NCI-H2196 treated with DMSO at 0.1 percent for 48 hours (cell line): ENCODE results near the gene DACT2.
"Not testable (repeated sequence)": the region's sequence is repeated elsewhere in the genome, so short reads cannot be mapped to it uniquely, and the experiment has no call there.

ENCODE experiments used
- DNase-seq: peaks from one replicate; lab custom pipeline; 2025; ENCODE audit not compliant: unreplicated experiment; lab: John Stamatoyannopoulos, UW

The DACT2 gene

DNA sequence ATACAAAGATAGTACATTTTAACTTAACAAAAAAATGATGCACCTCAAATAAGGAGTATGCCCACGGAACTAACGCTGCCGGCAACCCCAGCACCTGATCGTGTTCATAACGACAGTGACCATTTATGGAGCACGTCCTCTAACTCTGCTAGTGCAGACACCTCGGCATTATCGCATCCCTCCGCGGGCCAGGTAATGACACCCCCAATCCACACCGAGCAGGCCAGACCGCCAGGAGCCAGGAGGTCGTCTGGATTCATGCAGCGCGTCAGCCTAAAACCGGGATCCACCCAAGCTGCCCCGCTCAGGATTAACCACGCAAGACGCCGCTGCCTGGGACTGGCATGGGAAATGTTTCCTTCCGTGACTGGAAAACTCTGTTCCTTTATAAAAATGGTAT, 34.1 kb downstream of the DACT2 start:
- no peak for DNase-seq

DNA sequence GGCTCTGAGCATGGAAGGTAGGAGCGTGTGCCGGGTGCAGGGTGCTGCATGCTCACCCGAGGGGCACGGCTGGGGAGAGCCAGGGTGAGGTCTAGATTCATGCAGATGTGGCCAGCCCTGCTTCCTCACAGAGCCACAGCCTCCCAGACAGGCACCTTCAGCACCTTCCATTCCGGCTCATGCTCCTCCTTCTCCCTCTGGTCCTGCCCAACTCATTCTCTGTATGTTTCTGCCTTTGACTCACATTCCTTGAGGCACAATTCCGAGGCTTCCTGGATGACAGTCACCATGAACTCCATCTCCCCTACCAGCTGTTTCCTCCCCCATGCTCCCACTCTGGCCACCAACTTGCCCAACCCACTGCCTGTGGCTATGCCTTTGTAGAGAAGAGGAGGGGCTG, 35.4 kb downstream of the DACT2 start:
- DNase-seq, result no peak

DNA sequence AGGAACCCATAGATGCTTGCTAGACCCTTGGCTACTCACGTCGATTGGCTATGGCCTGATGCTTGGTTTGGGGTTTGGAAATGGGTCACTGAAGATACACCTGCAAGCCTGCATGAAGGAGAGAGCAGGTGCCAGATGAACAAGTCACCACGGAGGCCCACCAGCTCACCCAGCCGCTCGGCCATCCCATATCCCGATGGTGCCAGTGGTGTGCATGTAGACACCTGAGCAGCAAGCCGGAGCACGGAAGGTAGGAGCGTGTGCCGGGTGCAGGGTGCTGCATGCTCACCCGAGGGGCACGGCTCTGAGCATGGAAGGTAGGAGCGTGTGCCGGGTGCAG, 35.9 kb downstream of the DACT2 start:
- no peak for DNase-seq

DNA sequence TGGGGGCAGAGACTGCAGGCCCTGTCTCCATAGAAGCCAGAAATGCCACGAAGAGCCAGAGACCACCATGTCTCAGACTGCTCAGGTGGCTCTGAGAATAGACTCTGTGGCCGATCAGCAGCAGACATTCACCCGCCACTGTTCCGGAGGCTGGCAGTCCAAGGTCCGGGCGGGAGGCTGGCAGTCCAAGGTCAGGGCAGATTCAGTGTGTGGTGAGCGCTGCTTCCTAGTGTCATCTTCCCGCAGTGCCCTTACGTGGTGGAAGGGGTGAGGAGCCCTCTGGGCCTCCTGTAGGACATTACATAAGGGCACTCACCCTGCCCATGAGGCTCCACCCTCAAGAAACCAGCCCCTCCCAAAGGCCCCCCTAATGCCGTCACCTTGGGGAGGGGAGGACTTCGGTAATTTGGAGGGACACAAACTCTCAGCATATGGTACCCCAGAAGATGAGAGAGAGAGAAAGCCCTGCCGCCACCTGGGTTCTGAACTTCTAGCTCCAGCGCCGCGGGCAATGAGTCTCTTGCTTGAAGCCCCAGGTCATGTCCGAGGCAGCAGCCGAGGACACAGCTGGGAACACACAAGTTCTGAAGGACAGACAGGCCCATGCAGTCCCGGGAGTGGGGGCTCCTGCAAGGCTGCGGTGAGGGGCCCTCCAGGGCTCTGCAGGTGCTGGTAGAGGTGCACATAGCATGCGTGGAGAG, 36.4 kb downstream of the DACT2 start:
- DNase-seq, result no peak

DNA sequence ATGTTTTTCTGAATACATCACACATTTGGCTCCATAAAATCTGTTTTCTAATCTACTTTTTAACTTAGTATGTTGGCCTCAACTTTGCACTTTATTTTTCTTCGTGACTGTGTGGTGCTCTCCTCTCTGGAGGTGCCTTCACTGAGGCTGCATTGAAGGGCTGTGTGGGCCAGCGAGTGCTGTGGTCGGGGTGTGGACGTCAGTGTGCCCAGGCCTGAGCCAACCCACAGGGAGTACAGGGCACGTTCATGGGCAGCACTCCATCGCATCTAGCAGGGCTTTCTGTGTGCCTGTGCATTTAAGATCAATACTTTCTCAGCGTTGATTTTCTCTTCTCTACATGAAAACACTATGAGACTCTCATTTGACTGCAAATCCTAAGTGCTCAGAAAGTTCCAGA, 37.8 kb downstream of the DACT2 start:
- no peak for DNase-seq

DNA sequence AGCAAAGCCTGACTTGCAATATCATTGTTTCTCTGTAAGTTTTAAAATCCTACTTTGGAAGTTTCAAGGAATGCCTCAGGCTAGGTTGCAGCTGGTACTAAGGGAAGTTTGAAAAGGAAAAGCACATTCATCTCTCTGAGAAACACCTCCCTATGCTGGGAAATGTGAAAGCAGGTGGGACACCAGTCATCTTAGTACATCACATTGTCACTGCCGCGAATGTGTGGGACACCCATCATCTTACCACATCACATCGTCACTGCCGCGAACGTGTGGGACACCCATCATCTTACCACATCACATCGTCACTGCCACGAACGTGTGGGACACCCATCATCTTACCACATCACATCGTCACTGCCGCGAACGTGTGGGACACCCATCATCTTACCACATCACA, 38.3 kb downstream of the DACT2 start:
- DNase-seq, result not testable (repeated sequence)

DNA sequence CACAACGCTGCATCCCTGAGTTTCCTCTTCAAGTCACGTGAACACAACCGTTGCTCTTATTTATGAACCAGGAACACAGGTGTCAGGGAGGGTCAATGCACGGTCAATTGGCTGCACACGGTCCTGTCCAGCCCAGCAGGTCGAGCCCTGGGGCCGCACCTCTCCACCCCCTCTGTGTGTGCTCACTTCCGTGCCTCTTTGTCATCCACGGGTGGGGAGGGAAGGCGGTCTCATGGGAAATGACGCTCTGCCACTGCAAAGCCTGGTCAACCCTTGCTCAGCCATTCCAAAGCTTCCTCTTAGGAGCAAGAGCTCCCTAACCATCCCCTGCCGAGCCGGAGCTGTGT, 38.7 kb downstream of the DACT2 start:
- DNase-seq, result no peak

DNA sequence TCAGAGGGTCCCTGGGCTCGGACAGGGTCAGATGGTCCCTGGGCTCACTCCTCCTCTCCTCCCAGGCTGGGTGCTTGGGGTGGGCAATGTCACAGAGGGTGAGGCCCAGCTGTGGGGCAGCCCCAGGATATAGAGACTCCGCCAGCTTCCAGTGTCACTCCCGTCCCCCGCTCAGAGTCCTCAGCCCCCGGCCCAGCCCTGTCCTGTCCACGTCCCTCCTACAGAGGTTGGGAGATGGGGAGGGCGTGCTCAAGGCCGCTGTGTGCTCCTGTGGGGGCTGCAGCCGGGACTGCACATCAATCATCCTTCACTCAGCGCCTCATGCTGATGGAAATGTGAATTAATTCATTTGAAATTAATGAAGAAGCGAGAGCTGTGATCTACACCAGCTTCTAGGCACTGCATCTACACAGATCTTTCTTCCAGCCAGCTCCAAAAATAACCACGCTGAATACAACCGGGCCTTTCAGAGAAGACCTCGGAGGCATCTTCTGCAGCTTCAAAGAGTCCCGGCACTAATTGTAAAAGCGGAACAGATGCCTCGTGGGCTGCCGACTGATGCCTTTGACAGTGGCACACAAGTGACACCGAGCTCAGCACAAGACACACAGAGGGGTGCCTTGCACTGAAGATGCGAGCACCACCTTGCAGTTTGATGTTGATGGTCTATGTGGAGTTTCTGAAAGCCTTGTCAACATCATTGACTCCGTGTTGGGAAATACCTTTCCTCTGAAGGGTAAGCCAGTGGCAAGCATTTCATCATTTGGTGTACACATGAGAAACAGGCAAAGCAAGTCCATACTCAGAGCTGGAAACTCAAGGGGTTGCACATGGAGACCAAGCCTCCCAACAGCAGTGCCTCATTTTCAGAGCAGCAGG, 39.3 kb downstream of the DACT2 start:
- no peak for DNase-seq

DNA sequence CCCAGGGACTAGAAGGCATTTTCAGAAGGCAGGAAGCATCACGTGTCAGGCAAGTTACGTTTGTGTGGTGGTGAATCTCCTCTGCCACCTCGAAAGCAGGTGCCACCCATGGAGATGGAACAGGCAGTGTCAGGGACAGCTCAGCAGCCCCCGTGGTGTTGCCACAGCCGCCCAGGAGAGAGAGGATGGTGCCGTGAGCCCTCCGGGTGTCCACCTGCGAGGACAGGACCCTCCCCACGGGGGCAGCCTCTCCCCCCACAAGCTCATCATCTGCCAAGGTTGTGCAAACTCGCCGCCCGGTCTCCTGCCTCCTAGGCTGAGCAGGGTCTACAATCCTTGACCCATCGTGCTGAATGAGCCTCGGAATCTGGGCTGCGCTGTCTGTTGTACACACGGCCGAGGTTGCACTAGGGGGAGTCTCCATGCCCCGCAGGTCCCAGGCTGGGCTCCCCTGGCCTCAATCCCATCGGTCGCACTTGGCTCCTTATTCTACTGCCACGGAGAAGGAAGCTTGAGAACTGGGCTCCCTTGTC, 40.1 kb downstream of the DACT2 start:
- DNase-seq, result no peak

DNA sequence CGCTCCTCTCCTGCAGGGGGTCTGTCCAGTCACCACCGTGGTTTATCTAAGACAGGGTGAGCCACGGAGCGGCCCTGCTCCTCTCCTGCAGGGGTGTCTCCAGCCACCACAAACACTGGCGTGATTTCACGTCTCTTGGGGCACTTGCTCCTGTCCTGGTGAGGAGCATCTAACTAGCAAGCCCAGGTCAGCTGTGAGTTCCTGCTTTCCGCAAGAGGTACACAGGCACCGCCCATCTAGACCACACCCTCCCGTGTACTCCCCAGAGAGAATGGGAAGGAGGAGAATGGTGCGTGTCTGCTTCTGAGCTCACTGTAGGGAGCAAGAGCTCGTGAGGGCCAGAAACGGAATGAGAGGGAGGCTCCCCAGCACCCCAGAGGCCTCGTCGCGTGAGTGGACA, 40.7 kb downstream of the DACT2 start:
- DNase-seq, result no peak

DNA sequence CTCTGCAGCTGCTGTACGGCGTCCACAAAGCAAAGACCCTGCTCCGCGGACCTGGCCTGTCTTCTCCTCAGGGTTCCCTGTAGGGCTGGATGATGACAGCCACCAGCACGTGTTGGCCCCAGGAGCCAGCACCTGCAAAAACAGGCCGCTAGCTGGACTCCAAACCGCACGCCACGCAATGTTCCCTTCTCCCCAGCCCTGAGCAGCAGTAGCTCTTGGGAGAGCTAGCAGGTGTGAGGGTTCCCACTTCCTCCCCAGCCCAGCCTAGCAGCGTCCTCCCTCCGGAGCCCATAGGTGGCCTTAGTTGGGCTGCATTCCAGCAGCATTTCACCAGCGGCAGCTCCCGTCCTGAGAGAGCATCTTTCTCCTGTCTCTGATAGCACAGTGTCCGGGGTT, 42.3 kb downstream of the DACT2 start:
- no peak for DNase-seq

DNA sequence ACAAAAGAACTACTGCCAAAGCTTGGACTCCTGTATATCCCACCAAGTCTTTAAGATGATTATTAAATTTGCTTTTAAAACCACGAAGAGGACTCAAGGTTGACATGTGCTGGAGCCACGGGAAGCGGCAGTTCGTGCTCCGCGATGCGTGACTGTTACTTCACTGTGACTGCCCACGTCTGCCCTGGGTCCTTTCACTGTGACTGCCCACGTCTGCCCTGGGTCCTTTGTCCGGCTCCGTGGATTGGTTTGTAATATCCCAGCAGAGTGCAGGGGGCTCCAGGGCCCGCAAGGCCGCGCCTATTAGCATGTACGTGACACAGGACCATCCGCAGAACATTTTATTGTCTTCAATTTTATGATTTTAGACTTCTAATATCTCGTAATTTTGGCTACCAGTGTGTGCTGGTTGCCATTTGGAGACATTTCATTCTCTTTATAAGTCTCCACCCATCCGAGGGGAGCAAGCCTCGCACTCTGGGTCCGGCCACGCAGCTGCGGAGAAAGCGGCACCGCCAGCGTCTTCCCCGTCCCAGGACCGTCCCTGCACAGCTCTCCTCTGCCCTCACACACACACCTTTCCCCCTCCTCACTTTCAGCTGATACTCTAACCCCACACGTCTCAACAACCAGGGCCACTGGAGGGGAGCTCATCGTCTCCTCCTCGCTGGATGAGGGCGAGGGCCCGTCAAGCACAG, 42.9 kb downstream of the DACT2 start:
- DNase-seq, result no peak

DNA sequence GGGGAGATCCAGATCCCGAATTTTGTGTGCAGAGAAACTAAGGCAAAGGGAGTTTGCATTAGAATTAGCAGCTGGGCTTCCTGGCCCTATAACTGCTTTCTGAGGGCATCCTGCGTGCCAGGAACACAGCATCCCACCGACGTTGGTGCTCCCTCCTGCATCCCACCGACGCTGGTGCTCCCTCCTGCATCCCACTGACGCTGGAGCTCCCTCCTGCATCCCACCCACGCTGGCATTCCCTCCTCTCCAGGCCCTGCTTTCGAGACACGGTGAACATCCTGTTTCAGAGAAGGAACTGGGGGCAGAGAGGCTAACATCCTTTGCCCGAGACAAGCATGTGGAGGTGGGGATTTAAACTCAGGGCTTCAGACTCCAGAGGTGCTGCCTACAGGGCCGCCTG, 44.4 kb downstream of the DACT2 start:
- no peak for DNase-seq

DNA sequence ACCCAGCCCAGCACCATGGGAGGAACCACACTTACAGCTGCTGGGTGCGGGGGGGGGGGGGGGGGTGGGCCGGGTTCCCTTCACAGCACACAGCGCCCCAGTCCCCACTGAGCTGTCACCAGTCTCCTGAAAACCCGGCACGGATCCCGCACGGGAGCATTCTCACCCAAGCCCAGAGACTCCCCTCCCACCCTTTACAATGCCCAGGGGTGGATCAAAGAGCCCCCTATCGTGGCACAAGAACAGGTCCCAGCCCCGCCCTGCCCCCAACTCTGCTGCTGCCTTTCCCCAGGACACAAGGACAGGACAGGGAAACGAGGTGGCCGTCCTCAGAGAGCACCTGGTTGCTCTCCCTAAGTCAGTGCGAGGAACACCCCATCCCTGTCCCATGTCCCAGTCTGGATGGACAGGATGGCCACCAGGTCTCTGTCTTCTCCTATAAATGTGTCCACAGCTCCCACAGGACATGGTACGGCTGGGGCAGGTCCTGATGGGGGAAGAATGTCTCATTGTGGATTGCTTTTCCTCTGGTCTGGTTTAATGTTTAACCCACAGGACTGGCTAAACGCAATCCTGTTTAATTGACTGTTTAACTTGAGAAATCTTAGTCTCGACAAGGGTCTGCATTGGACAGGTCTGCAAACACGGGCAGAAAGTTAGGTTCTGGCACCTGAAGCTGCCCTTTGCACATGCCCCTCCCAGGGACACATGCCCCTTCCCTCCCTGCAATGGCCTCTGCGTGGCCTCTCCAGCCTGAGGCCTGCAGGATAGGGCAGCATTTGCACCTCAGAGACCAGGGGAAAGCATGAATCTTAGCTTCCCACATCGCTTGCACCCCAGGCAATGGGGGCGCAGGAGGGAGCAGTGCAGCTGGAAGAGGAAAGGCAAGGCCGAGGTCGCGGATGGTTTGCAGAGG, 45.3 kb downstream of the DACT2 start:
- DNase-seq, result no peak

DNA sequence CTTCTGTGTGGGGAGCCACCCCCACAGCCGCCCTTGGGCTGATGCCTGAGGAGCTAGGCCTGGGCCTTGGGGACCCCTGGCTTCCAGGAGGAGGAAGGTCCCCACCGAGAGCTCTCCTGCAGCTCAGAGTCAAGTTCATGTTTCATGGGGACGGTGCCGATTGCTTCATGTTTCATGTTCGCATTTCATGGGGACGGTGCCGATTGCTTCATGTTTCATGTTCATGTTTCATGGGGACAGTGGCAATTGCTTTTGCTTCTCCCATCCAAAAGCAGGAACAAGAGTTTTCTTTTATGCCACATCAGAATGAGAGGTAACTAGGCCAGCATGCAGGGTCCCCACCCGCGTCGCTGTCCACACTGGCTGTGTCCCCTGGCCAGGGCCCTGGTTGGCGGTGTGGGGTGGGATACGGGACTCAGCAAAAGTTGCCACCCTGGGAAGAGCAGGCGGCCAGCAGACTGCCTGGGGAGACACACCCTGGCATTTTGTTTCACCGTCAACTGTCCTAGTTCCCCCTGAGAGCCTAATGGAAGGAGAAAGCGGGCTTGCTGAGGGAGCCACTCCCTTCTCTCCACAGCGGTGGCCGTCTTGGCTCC, 46.0 kb downstream of the DACT2 start:
- DNase-seq, result no peak

DNA sequence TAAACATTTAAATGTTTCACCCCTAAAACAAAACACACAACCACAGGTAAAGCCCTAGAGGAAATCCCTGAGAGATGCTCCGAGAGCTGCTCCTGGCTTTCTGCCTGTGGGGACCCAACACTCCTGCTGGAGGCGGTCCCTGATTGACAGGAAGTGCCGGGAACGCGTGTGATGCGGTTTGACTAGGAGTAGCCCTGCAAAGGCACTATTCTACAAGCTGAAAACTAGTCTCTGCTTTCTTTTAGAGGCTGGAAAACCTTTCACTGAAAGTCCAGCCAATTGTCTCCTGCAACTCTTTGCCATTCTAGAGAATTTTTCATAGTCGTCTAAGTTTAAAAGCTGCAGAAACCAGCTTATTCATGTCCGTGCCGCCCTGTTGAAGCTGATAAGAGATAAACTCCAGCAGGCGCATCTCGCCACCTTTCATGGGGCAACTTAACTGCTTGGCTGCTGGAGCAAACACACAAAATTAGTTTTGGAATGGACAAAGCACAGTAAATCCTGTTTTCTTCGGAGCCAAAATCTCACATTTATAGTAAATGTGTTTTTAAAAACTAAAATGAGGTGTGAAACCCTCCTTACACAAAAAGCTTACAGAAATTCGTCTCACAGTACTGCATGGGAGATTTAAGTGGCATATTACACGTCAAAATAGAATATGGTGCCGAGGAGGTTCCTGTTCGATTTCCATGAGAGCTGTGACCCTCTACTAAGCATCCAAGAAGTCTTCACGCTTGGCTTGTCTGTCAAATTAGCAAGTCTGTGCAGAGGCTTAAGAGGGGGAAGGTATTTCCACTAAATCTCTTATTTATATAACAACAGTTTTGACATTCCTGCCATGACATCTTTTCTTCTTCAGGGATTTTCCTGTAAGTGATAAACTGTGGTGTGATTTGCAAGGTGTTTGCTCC, 46.9 kb downstream of the DACT2 start:
- no peak for DNase-seq

DNA sequence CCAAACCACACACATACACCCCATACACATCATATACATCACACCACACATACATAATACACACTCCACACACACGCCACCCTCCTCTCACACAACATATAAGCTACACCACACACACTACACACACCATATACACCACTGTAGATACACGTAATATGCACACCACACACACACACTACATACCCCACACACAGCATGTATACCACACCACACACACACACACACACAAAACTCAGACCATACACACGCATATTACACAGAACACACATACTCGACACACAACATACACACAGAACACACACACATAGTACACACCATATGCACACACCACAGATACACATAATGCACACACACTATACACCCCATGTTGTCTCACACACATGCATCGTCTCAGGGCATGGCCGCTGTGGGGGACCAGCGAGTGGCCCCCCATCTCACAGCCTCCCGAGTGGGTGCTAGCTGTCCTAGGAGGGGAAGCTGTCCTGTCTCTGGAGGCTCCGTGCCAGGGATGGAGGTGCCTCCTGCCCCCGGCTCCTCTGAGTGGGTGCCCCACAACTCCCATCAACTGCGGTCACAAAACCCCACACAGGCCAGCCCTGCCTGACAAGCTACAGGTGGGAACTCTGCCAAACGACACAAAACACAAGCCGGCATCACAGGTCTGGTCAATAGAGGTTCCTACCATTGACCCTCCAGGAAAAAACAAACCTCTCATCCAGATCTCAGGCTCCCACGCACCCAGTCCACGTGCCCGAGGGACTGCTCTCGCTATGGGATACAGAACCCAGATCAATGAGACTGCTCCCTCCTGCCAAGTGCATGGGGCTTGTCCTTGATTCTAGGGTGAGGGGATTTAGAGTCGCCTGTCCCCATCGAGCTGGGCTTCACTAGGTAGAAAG, 49.1 kb downstream of the DACT2 start:
- no peak for DNase-seq

DNA sequence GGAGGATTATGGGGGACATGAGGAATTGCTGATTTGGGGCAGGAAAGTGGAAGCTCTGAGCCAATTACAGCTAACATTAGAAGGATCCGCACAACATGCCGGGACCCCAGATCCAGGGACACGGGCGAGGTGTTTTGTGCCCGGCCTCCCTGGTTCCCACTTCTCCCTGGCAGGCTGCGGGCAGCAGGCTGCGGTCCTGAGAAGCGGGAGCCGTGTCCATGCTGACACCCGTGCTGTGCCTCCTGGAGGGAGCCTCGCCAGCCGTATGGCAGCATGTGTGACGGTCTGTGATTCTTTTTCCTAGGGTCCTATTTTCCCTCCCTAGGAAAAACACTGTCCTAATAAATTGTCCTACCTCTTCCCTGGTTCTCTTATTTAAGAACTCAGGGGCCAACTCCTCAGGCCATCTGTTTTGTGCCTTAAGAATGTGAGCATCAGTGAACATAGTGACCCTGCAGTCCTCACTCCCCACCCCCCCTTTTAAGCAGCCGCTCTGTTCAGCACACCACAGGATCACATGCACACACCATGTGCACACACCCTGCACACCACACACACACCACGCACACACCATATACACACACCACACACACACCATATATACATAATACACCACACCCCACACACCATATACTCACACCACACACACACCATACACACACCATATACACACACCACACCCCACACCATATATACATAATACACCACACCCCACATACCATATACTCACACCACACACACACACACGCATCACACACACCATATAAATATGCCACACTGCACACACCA, 49.9 kb downstream of the DACT2 start:
- DNase-seq, result no peak
